ENCODE data around the gene SNX24. TPM values are rescaled to one million over a fixed set of nuclear protein-coding genes. Genes with fewer than 3 reads are reported as not detected.

SNX24 gene
- total and polyA plus RNA-seq, 9 of the 15 experiments (the other 6 are each of a cell fraction or from before 2014, with no cell fraction given): 5.3 to 10.1 (median 7.9) TPM

GRCh38 chr5:122847687-122848081 is 2.3 kb downstream of the SNX24 start:
- BruUV-seq (replicated peaks): no TSS peak
- no peaks in the 10 kb centered on the region for H3K79me2 ChIP-seq (ENCODE audit: control insufficient read depth, insufficient read depth, low read length)
- H3K9me1 ChIP-seq (ENCODE audit: control insufficient read depth, insufficient read depth, low read length): no peaks in the 10 kb centered on the region
- no peaks in the 10 kb centered on the region for H3K36me3 ChIP-seq (ENCODE audit: control insufficient read depth, insufficient read depth, low read length)
- no peak for ATAC-seq
- no peaks in the 10 kb centered on the region for H3K9me3 ChIP-seq (replicated peaks; ENCODE audit: control insufficient read depth, insufficient read depth, low read depth, low read length)
- WGBS (ENCODE audit: insufficient coverage, low coverage, missing lambda C conversion rate): 18% methylated on average over 2 of the region's 2 CpGs
- FAIRE-seq: no peak
- no peak for DNase-seq (ENCODE audit: extremely low read depth in 1 of 4, low spot score in 3 of 4)
- intact Hi-C loops (cut with micrococcal nuclease) (no loop called here), in situ Hi-C loops (cut with MboI) (no loop called here)
- H4K20me1 ChIP-seq (replicated peaks; ENCODE audit: control insufficient read depth, insufficient read depth, low read length): no peaks in the 10 kb centered on the region
- peaks cover 11 to 21% of the 10 kb centered on the region in 2 experiments; a peak in 4 of 5 replicates for H3K4me1 ChIP-seq (replicated peaks in 1 of 2; ENCODE audit: control insufficient read depth in 2 of 2, insufficient read depth in 2 of 2, low read length in 2 of 2)
- H2AFZ ChIP-seq (ENCODE audit: low read depth, low read length): no peak overlapping the region
- no peak for TF ChIP-seq NCOA4 (IDR thresholded peaks at IDR 0.05; ENCODE audit: partially characterized antibody)
- no peak for TF ChIP-seq SAFB2 (IDR thresholded peaks at IDR 0.05; ENCODE audit: borderline replicate concordance, low read depth, low read length, severe bottlenecking)
- no peak for TF ChIP-seq NR4A1 (CRISPR knock-in tag; IDR thresholded peaks at IDR 0.05)
- TF ChIP-seq NR4A1 (tag; IDR thresholded peaks at IDR 0.05): no peak
- no peak for TF ChIP-seq NFXL1 (CRISPR knock-in tag; IDR thresholded peaks at IDR 0.05)
- no peak for TF ChIP-seq HEY1 (CRISPR knock-in tag; IDR thresholded peaks at IDR 0.05; ENCODE audit: borderline replicate concordance)
- no peak for TF ChIP-seq RUNX1 (IDR thresholded peaks at IDR 0.05; ENCODE audit: low read depth)
- TF ChIP-seq, protein P1, sequence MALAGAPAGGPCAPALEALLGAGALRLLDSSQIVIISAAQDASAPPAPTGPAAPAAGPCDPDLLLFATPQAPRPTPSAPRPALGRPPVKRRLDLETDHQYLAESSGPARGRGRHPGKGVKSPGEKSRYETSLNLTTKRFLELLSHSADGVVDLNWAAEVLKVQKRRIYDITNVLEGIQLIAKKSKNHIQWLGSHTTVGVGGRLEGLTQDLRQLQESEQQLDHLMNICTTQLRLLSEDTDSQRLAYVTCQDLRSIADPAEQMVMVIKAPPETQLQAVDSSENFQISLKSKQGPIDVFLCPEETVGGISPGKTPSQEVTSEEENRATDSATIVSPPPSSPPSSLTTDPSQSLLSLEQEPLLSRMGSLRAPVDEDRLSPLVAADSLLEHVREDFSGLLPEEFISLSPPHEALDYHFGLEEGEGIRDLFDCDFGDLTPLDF (CRISPR knock-in tag; IDR thresholded peaks at IDR 0.05): no peak
- TF ChIP-seq ILK (tag; IDR thresholded peaks at IDR 0.05; ENCODE audit: borderline replicate concordance, low read depth): no peak
- TF ChIP-seq ZSCAN29 (IDR thresholded peaks at IDR 0.05): no peak
- H3K9ac ChIP-seq (ENCODE audit: insufficient read depth in 1 of 2, low read depth in 2 of 2, low read length in 2 of 2): no peak overlapping the region
- ChIA-PET CTCF (ENCODE audit: low intra/inter-chr PET ratio) (no interaction called here), POLR2A (interaction anchor here (1.2 to 1.7 kb wide), 3 partner anchors 12 to 33 kb away, joined by 3 to 5 read pairs (median 4); no protein-coding TSS in a partner anchor)
- no peaks in the 10 kb centered on the region for H3K27me3 ChIP-seq (ENCODE audit: control insufficient read depth in 2 of 2, insufficient read depth in 2 of 2, low read length in 2 of 2)
- no peak overlapping the region for H3K27ac ChIP-seq (ENCODE audit: extremely low read depth, low read depth, low read length)
- no peak overlapping the region for H3K4me3 ChIP-seq
- no peak overlapping the region for H3K4me2 ChIP-seq (ENCODE audit: insufficient read depth, low read length)
